ENCODE results near the gene TCF7.

Gene TCF7

DNA sequence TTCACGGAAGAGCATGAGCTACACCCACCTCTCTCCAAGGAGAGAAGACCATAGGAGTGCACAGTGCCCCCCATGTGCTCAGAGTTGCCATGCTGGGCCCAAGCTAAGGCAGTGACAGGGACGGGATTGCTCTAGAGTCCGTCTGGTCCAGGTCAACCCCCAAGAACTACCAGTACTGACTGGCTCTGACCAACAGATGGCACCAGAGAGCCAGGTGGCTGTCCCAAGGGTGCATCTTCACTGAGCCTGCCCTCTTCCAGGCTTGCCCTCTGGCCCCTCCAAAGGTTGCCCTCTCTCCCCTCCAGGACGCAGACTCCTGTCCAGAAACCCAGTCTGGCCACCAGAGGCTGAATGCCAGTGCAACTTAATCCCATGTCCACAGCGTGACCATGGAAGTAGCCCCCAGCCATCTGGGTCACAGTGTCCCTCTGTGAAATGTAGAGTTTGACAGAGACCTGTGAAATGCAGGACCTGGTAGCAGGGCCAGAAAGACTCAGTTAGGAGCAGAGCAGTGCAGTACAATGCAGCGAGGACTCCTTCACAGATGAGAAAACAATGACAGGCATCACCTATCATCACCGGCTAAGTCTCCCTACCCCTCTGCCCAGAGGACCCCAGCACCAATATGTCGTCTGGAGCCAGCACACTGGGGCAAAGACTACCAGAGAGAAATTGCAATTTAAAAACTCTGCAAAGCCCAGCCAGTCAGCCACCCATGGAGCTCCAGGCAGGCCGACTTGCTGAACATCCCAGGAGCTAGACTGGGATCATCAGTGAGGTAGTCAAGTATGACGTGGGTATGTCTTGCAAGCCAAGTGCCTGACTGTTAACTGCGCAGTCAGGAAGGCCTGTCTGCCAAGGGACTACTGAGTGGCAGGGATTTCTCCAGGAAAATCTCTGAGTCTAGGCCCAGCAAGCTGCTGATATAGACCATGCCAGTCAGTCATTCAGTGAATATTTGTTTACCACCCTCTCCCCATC lies 70.0 kb downstream of the TCF7 start:
- peak; percentile 80 for DNase-seq

DNA sequence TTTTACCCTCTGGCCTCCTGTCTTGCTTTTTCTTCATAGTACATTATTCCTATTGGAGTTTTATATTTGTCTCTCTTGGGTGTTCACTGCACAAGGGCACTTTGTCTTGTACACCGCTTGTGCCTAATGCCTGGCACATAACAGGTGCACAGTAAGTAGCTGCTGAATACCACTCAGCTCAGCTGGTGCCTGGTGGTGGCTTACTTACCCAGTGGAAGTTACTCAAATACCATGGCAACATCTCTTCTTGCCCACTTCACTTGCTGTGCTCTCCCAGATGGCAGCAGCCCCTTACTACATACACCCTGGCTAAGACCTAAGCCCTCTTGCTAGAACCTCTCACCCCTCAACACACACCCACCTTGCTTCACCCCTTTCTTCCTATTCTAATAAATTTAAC lies 73.6 kb downstream of the TCF7 start:
- DNase-seq: no peak

- no peak for DNase-seq
These were observed 74.5 kb downstream of the TCF7 start for GRCh38 chr5:134189031-134189430.

GRCh38 chr5:134195666-134196065 lies 81.2 kb downstream of the TCF7 start:
- no peak for DNase-seq
